SK-N-SH treated with all-trans-retinoic acid at 6 μM for 48 hours (cell line): ENCODE results near the gene SLC22A23.

Experiments
- ATAC-seq: fragments of 200-7000 bp; cut with Tn5 transposase; 3 replicates; pipeline ENCODE4 v1.9.1; 2020; ENCODE audit warnings: mild to moderate bottlenecking, moderate library complexity
- ARNTL ChIP-seq: fragments of 450-650 bp; formaldehyde crosslinking; IDR thresholded peaks from 2 replicates; pipeline ENCODE4 v1.5.0; 2020; ENCODE audit warnings: low read depth, mild to moderate bottlenecking, moderate library complexity, borderline replicate concordance
- BACH2 ChIP-seq: fragments of 250-450 bp; sonication (Bioruptor Pico); IDR thresholded peaks from 2 replicates; pipeline ENCODE4 v1.9.0; 2021; ENCODE audit warnings: mild to moderate bottlenecking, borderline replicate concordance
- CSDC2 ChIP-seq: fragments of 250-450 bp; sonication (Bioruptor Pico); IDR thresholded peaks from 2 replicates; pipeline ENCODE4 v1.5.0; 2020; ENCODE audit warnings: mild to moderate bottlenecking, moderate library complexity
- ESRRG ChIP-seq: fragments of 250-450 bp; sonication (Bioruptor Pico); IDR thresholded peaks from 2 replicates; pipeline ENCODE4 v1.6.1; 2021; ENCODE audit warnings: mild to moderate bottlenecking
- GLIS3 ChIP-seq: fragments of 250-450 bp; sonication (Bioruptor Pico); IDR thresholded peaks from 2 replicates; pipeline ENCODE4 v1.5.0; 2020; ENCODE audit warnings: mild to moderate bottlenecking, moderate library complexity
- ISL1 ChIP-seq: fragments of 250-450 bp; sonication (Bioruptor Pico); IDR thresholded peaks from 2 replicates; pipeline ENCODE4 v2.1.2; 2022; ENCODE audit warnings: mild to moderate bottlenecking, moderate library complexity
- OSR1 ChIP-seq: fragments of 250-450 bp; sonication (Bioruptor Pico); IDR thresholded peaks from 2 replicates; pipeline ENCODE4 v1.8.0; 2022; ENCODE audit warnings: moderate library complexity, mild to moderate bottlenecking, inconsistent platforms
- RARB ChIP-seq: fragments of 250-450 bp; sonication (Bioruptor Pico); IDR thresholded peaks from 2 replicates; pipeline ENCODE4 v1.8.0; 2021; ENCODE audit warnings: mild to moderate bottlenecking, moderate library complexity
- SNAI2 ChIP-seq: fragments of 250-450 bp; sonication (Bioruptor Pico); IDR thresholded peaks from 2 replicates; pipeline ENCODE4 v1.5.0; 2020; ENCODE audit warnings: mild to moderate bottlenecking, moderate library complexity
- TCF4 ChIP-seq: fragments of 250-450 bp; sonication (Bioruptor Pico); IDR thresholded peaks from 2 replicates; pipeline ENCODE4 v1.8.0; 2021; ENCODE audit warnings: mild to moderate bottlenecking, moderate library complexity, borderline replicate concordance
- TOX ChIP-seq: fragments of 250-450 bp; sonication (Bioruptor Pico); IDR thresholded peaks from 2 replicates; pipeline ENCODE4 v1.8.0; 2021; ENCODE audit warnings: mild to moderate bottlenecking, moderate library complexity, borderline replicate concordance
- ZC3H10 ChIP-seq: fragments of 250-450 bp; sonication (Bioruptor Pico); IDR thresholded peaks from 2 replicates; pipeline ENCODE4 v1.5.1; 2021; ENCODE audit warnings: mild to moderate bottlenecking, moderate library complexity
- ZFP3 ChIP-seq: fragments of 250-450 bp; sonication (Bioruptor Pico); IDR thresholded peaks from 2 replicates; pipeline ENCODE4 v1.5.0; 2020; ENCODE audit warnings: mild to moderate bottlenecking, moderate library complexity
- ZFP30 ChIP-seq: fragments of 450-650 bp; formaldehyde crosslinking; IDR thresholded peaks from 2 replicates; pipeline ENCODE4 v1.5.0; 2022; ENCODE audit warnings: mild to moderate bottlenecking, moderate library complexity
- ZNF565 ChIP-seq: fragments of 450-650 bp; formaldehyde crosslinking; conservative IDR thresholded peaks from 2 replicates; pipeline ENCODE4 v1.5.0; 2020; ENCODE audit warnings: low read depth, mild to moderate bottlenecking, moderate library complexity
- ZNF70 ChIP-seq: fragments of 450-650 bp; formaldehyde crosslinking; IDR thresholded peaks from 2 replicates; pipeline ENCODE4 v1.5.0; 2020; ENCODE audit warnings: mild to moderate bottlenecking, moderate library complexity
- ZNF8 ChIP-seq: fragments of 450-650 bp; formaldehyde crosslinking; IDR thresholded peaks from 2 replicates; pipeline ENCODE4 v1.5.0; 2020; ENCODE audit warnings: mild to moderate bottlenecking, moderate library complexity
- TF ChIP-seq, protein P1 (sequence below): fragments of 250-450 bp; sonication (Bioruptor Pico); IDR thresholded peaks from 2 replicates; pipeline ENCODE4 v1.5.1; 2020; ENCODE audit warnings: low read depth, mild to moderate bottlenecking, moderate library complexity
- TF ChIP-seq, protein P2 (sequence below): fragments of 250-450 bp; sonication (Bioruptor Pico); IDR thresholded peaks from 2 replicates; pipeline ENCODE4 v1.5.0; 2020; ENCODE audit warnings: mild to moderate bottlenecking, moderate library complexity
- TF ChIP-seq, protein P3 (sequence below): fragments of 250-450 bp; sonication (Bioruptor Pico); IDR thresholded peaks from 2 replicates; pipeline ENCODE4 v1.8.0; 2021; ENCODE audit warnings: low read depth, mild to moderate bottlenecking, moderate library complexity, borderline replicate concordance
- TF ChIP-seq, protein P4 (sequence below): fragments of 250-450 bp; sonication (Bioruptor Pico); IDR thresholded peaks from 2 replicates; pipeline ENCODE4 v1.8.0; 2020; ENCODE audit warnings: mild to moderate bottlenecking, moderate library complexity, borderline replicate concordance
- TF ChIP-seq, protein P5 (sequence below): fragments of 250-450 bp; sonication (Bioruptor Pico); IDR thresholded peaks from 2 replicates; pipeline ENCODE4 v1.5.1; 2021; ENCODE audit warnings: mild to moderate bottlenecking, moderate library complexity

The SLC22A23 gene

DNA sequence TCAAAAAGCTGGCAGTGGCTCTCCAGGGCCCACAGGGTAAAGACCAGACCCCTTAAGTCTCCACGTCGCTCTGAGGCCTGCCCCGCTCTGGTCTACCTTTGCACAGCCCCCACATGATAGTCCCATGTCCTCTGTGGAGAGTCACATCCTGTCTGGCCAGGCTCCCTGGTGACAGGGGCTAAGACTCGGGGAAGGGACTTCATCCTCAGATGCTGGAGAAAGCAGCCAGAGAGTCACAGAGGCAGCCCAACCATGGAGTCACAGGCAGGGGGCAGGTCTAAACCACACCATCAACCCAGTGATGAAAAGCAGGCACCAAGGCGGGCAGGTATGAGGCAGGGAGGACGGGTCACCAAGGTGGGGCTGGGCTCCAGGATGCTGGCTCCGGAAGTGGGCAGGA lies 62.2 kb downstream of the SLC22A23 start:
- TF ChIP-seq TOX (no peak), ISL1 (CRISPR knock-in tag) (no peak), RARB (CRISPR knock-in tag) (no peak), BACH2 (CRISPR knock-in tag) (no peak), ZFP30 (CRISPR knock-in tag) (no peak), TCF4 (CRISPR knock-in tag) (no peak), ZNF8 (CRISPR knock-in tag) (no peak), ZFP3 (CRISPR knock-in tag) (no peak), SNAI2 (CRISPR knock-in tag) (no peak), ARNTL (CRISPR knock-in tag) (no peak), ZC3H10 (CRISPR knock-in tag) (no peak)
- TF ChIP-seq, protein P1, sequence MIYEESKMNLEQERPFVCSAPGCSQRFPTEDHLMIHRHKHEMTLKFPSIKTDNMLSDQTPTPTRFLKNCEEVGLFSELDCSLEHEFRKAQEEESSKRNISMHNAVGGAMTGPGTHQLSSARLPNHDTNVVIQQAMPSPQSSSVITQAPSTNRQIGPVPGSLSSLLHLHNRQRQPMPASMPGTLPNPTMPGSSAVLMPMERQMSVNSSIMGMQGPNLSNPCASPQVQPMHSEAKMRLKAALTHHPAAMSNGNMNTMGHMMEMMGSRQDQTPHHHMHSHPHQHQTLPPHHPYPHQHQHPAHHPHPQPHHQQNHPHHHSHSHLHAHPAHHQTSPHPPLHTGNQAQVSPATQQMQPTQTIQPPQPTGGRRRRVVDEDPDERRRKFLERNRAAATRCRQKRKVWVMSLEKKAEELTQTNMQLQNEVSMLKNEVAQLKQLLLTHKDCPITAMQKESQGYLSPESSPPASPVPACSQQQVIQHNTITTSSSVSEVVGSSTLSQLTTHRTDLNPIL (CRISPR knock-in tag) = no peak
- TF ChIP-seq, protein P2, sequence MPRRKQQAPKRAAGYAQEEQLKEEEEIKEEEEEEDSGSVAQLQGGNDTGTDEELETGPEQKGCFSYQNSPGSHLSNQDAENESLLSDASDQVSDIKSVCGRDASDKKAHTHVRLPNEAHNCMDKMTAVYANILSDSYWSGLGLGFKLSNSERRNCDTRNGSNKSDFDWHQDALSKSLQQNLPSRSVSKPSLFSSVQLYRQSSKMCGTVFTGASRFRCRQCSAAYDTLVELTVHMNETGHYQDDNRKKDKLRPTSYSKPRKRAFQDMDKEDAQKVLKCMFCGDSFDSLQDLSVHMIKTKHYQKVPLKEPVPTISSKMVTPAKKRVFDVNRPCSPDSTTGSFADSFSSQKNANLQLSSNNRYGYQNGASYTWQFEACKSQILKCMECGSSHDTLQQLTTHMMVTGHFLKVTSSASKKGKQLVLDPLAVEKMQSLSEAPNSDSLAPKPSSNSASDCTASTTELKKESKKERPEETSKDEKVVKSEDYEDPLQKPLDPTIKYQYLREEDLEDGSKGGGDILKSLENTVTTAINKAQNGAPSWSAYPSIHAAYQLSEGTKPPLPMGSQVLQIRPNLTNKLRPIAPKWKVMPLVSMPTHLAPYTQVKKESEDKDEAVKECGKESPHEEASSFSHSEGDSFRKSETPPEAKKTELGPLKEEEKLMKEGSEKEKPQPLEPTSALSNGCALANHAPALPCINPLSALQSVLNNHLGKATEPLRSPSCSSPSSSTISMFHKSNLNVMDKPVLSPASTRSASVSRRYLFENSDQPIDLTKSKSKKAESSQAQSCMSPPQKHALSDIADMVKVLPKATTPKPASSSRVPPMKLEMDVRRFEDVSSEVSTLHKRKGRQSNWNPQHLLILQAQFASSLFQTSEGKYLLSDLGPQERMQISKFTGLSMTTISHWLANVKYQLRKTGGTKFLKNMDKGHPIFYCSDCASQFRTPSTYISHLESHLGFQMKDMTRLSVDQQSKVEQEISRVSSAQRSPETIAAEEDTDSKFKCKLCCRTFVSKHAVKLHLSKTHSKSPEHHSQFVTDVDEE (CRISPR knock-in tag) = no peak

DNA sequence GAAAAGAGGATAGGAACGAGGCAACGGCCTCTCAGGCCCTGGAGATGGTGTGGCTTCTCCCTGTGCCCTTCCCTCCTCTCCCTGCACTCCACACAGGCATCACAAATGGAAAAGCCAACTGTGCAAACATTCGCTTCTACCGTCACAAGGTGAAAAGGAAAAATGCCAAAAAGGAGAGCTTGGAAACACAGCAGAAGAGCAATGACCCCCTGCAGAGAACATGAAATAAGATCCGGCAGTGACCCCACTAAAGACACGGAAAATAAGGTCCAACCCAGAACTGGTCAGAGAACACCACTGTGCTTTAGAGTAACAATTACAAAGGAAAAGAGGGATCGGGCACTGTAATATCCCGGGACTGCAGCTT lies 63.0 kb downstream of the SLC22A23 start:
- ATAC-seq = no peak

More for the DNA sequence above, 62.2 kb downstream of the SLC22A23 start:
- ATAC-seq = no peak

More for the DNA sequence above, 63.0 kb downstream of the SLC22A23 start:
- TF ChIP-seq, protein P3, sequence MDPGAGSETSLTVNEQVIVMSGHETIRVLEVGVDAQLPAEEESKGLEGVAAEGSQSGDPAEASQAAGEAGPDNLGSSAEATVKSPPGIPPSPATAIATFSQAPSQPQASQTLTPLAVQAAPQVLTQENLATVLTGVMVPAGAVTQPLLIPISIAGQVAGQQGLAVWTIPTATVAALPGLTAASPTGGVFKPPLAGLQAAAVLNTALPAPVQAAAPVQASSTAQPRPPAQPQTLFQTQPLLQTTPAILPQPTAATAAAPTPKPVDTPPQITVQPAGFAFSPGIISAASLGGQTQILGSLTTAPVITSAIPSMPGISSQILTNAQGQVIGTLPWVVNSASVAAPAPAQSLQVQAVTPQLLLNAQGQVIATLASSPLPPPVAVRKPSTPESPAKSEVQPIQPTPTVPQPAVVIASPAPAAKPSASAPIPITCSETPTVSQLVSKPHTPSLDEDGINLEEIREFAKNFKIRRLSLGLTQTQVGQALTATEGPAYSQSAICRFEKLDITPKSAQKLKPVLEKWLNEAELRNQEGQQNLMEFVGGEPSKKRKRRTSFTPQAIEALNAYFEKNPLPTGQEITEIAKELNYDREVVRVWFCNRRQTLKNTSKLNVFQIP (CRISPR knock-in tag) = no peak
- TF ChIP-seq, protein P4, sequence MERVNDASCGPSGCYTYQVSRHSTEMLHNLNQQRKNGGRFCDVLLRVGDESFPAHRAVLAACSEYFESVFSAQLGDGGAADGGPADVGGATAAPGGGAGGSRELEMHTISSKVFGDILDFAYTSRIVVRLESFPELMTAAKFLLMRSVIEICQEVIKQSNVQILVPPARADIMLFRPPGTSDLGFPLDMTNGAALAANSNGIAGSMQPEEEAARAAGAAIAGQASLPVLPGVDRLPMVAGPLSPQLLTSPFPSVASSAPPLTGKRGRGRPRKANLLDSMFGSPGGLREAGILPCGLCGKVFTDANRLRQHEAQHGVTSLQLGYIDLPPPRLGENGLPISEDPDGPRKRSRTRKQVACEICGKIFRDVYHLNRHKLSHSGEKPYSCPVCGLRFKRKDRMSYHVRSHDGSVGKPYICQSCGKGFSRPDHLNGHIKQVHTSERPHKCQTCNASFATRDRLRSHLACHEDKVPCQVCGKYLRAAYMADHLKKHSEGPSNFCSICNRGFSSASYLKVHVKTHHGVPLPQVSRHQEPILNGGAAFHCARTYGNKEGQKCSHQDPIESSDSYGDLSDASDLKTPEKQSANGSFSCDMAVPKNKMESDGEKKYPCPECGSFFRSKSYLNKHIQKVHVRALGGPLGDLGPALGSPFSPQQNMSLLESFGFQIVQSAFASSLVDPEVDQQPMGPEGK (CRISPR knock-in tag) = no peak
- TF ChIP-seq CSDC2 (CRISPR knock-in tag) = no peak
- TF ChIP-seq ARNTL (CRISPR knock-in tag) = no peak
- TF ChIP-seq OSR1 (CRISPR knock-in tag) = no peak
- TF ChIP-seq ZFP30 (CRISPR knock-in tag) = no peak
- no peak for TF ChIP-seq ZNF8 (CRISPR knock-in tag)
- no peak for TF ChIP-seq SNAI2 (CRISPR knock-in tag)
- TF ChIP-seq RARB (CRISPR knock-in tag) = no peak
- TF ChIP-seq ZC3H10 (CRISPR knock-in tag) = no peak
- no peak for TF ChIP-seq ZFP3 (CRISPR knock-in tag)
- TF ChIP-seq TCF4 (CRISPR knock-in tag) = no peak
- TF ChIP-seq BACH2 (CRISPR knock-in tag) = no peak
- no peak for TF ChIP-seq GLIS3 (CRISPR knock-in tag)
- TF ChIP-seq ZNF70 = no peak
- TF ChIP-seq, protein P5, sequence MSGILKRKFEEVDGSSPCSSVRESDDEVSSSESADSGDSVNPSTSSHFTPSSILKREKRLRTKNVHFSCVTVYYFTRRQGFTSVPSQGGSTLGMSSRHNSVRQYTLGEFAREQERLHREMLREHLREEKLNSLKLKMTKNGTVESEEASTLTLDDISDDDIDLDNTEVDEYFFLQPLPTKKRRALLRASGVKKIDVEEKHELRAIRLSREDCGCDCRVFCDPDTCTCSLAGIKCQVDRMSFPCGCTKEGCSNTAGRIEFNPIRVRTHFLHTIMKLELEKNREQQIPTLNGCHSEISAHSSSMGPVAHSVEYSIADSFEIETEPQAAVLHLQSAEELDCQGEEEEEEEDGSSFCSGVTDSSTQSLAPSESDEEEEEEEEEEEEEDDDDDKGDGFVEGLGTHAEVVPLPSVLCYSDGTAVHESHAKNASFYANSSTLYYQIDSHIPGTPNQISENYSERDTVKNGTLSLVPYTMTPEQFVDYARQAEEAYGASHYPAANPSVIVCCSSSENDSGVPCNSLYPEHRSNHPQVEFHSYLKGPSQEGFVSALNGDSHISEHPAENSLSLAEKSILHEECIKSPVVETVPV (CRISPR knock-in tag) = no peak
- TF ChIP-seq ESRRG = no peak
- TF ChIP-seq, protein P2 (CRISPR knock-in tag) = no peak
- TF ChIP-seq ZNF565 (CRISPR knock-in tag) = no peak
- TF ChIP-seq, protein P1 (CRISPR knock-in tag) = no peak
